Measurements from ENCODE around the gene SMARCC2. TPM values are rescaled to one million over a fixed set of nuclear protein-coding genes. Genes with fewer than 3 reads are reported as not detected.

The SMARCC2 gene
- total RNA-seq, 1 experiment from 2014 or later = 99.7 TPM

DNA sequence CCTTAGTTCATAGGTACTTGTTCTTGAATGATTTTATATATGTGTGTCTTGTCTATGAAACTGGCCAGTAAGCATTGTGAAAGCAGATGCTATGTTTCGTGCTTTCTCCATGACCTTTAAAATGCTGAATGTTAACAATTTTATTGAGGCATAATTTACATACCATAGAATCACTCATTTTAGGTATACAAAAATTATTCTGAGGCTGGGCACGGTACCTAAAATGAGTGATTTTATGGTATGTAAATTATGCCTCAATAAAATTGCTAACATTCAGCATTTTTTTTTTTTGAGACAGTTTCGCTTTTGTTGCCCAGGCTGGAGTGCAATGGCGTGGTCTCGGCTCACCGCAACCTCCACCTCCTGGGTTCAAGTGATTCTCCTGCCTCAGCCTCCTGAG, 54.4 kb downstream of the SMARCC2 start:
- no peak for DNase-seq (ENCODE audit: low read depth, low spot score)
- no peak overlapping the region for H3K27ac ChIP-seq (ENCODE audit: low read depth, low read length)
- intact Hi-C loops (cut with micrococcal nuclease) = no loop called here
- no peak overlapping the region for H2AFZ ChIP-seq (ENCODE audit: low read depth, low read length, poor library complexity, severe bottlenecking)
- POLR2A ChIA-PET = no interaction called here
- H3K4me1 ChIP-seq (ENCODE audit: control insufficient read depth in 1 of 2, insufficient read depth in 2 of 2, low read length in 2 of 2) = no peaks in the 10 kb centered on the region; a peak in 1 of 4 replicates
- H3K9me3 ChIP-seq (ENCODE audit: control insufficient read depth in 1 of 2, insufficient read depth in 1 of 2, low read depth in 1 of 2, low read length in 2 of 2) = no peaks in the 10 kb centered on the region
- no peaks in the 10 kb centered on the region for H3K27me3 ChIP-seq (ENCODE audit: insufficient read depth, low read length)
- RAD21 ChIA-PET (ENCODE audit: low non-redundant PET in 1 of 2, low total read pairs in 2 of 2, uncharacterized antibody in 2 of 2, unreplicated experiment in 2 of 2) = no interaction called here
- no peak overlapping the region for H3K9ac ChIP-seq (ENCODE audit: low read length)
- H3K79me2 ChIP-seq (ENCODE audit: insufficient read depth, low read length) = peaks cover 13% of the 10 kb centered on the region; the same call in 1 of the 2 replicates
- no peak for ATAC-seq
- no TSS peak for BruUV-seq (replicated peaks)
- peaks cover 44 to 71% of the 10 kb centered on the region in 2 experiments for H3K36me3 ChIP-seq (ENCODE audit: control insufficient read depth in 1 of 2, insufficient read depth in 2 of 2, low read length in 2 of 2)
- H3K9me2 ChIP-seq (ENCODE audit: insufficient read depth) = no peaks in the 10 kb centered on the region
- no peak for TF ChIP-seq EZH2phosphoT487 (IDR thresholded peaks at IDR 0.05; ENCODE audit: borderline replicate concordance)
- no peak for TF ChIP-seq SP1 (IDR thresholded peaks at IDR 0.05; ENCODE audit: low read depth)
- TF ChIP-seq POLR2AphosphoS5 (IDR thresholded peaks at IDR 0.05; ENCODE audit: low read depth, low read length) = no peak
- no peak for TF ChIP-seq FOSL1 (IDR thresholded peaks at IDR 0.05; ENCODE audit: low read depth)
- TF ChIP-seq ZNF274 (IDR thresholded peaks at IDR 0.05; ENCODE audit: low read depth, low read length) = no peak
- TF ChIP-seq SRF (IDR thresholded peaks at IDR 0.05; ENCODE audit: low read depth) = no peak
- no peak for TF ChIP-seq RAD21 (IDR thresholded peaks at IDR 0.05; ENCODE audit: low read depth)
- TF ChIP-seq EZH2 (IDR thresholded peaks at IDR 0.05) = no peak
- no peak for TF ChIP-seq CBX3 (IDR thresholded peaks at IDR 0.05; ENCODE audit: low read depth)
- no peak for TF ChIP-seq CTCF (IDR thresholded peaks at IDR 0.05 in 2 of 3, conservative IDR thresholded peaks at IDR 0.05 in 1 of 3; ENCODE audit: borderline replicate concordance in 1 of 3, insufficient read depth in 1 of 3, low read depth in 2 of 3, low read length in 2 of 3)
- no peak for TF ChIP-seq CEBPB (IDR thresholded peaks at IDR 0.05; ENCODE audit: low read depth)
- TF ChIP-seq YY1 (IDR thresholded peaks at IDR 0.05; ENCODE audit: extremely low read depth, insufficient replicate concordance, low read depth, low read length) = no peak
- TF ChIP-seq POLR2A (IDR thresholded peaks at IDR 0.05; ENCODE audit: borderline replicate concordance, extremely low read depth, insufficient read depth, insufficient read length) = no peak
- no peak for TF ChIP-seq TCF7L2 (IDR thresholded peaks at IDR 0.05; ENCODE audit: borderline replicate concordance, extremely low read depth, insufficient read depth, insufficient read length)
- TF ChIP-seq, protein P1, sequence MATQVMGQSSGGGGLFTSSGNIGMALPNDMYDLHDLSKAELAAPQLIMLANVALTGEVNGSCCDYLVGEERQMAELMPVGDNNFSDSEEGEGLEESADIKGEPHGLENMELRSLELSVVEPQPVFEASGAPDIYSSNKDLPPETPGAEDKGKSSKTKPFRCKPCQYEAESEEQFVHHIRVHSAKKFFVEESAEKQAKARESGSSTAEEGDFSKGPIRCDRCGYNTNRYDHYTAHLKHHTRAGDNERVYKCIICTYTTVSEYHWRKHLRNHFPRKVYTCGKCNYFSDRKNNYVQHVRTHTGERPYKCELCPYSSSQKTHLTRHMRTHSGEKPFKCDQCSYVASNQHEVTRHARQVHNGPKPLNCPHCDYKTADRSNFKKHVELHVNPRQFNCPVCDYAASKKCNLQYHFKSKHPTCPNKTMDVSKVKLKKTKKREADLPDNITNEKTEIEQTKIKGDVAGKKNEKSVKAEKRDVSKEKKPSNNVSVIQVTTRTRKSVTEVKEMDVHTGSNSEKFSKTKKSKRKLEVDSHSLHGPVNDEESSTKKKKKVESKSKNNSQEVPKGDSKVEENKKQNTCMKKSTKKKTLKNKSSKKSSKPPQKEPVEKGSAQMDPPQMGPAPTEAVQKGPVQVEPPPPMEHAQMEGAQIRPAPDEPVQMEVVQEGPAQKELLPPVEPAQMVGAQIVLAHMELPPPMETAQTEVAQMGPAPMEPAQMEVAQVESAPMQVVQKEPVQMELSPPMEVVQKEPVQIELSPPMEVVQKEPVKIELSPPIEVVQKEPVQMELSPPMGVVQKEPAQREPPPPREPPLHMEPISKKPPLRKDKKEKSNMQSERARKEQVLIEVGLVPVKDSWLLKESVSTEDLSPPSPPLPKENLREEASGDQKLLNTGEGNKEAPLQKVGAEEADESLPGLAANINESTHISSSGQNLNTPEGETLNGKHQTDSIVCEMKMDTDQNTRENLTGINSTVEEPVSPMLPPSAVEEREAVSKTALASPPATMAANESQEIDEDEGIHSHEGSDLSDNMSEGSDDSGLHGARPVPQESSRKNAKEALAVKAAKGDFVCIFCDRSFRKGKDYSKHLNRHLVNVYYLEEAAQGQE (IDR thresholded peaks at IDR 0.05; ENCODE audit: low read depth) = no peak
- TF ChIP-seq ZFX (IDR thresholded peaks at IDR 0.05) = no peak
- no peak overlapping the region for H3K4me3 ChIP-seq (replicated peaks in 1 of 2; ENCODE audit: low read depth in 1 of 2, low read length in 2 of 2)
- H3K4me2 ChIP-seq (ENCODE audit: low read length) = no peak overlapping the region
- CTCF ChIA-PET = no interaction called here
- no peaks in the 10 kb centered on the region for H4K20me1 ChIP-seq (ENCODE audit: insufficient read depth)
